Left ventricle myocardium inferior (tissue), 1 donor: ENCODE results near the gene INSC. TPM values are rescaled to one million over a fixed set of nuclear protein-coding genes. Genes with fewer than 3 reads are reported as not detected.

Experiments used
- DNase-seq: peaks from one replicate; pipeline ENCODE4 v3.0.0-alpha.2; 2020
- H3K27ac ChIP-seq: fragments of 200-600 bp; replicated peaks from 2 replicates; pipeline ENCODE4 v1.8.0; 2021
- H3K27me3 ChIP-seq: fragments of 200-600 bp; 2 replicates; pipeline ENCODE4 v1.8.0; 2021; ENCODE audit warnings: low read depth
- H3K36me3 ChIP-seq: fragments of 200-600 bp; 2 replicates; pipeline ENCODE4 v1.8.0; 2021
- H3K4me1 ChIP-seq: fragments of 200-600 bp; 2 replicates; pipeline ENCODE4 v1.8.0; 2021
- H3K4me3 ChIP-seq: fragments of 200-600 bp; 2 replicates; pipeline ENCODE4 v1.8.0; 2021; ENCODE audit warnings: mild to moderate bottlenecking, moderate library complexity
- H3K9me3 ChIP-seq: fragments of 200-600 bp; replicated peaks from 2 replicates; pipeline ENCODE4 v1.8.0; 2021
- CTCF ChIP-seq: fragments of 200-600 bp; IDR thresholded peaks from 2 replicates; pipeline ENCODE4 v1.8.0; 2021; ENCODE audit warnings: antibody characterized with exemption, mild to moderate bottlenecking, borderline replicate concordance
- intact Hi-C: fragments of 100-400 bp; cut with micrococcal nuclease; formaldehyde crosslinking; loops from one replicate; pipeline ENCODE4 v1.11.0; 2022
- total RNA-seq: library from RNA; stranded (reverse); fragmentation: NEBNext Ultra II Directional; extraction: Animal tissue kit (Norgen Biotek cat#: 25700); gene quantifications from one replicate; pipeline ENCODE4 v1.2.1, GENCODE V29; 2021
- donor health status: DM: no; HTN: yes; CAD: no; lungs with severe emphysema.

The INSC gene
- total RNA-seq, 1 donor from 2014 or later = 0.25 TPM

DNA sequence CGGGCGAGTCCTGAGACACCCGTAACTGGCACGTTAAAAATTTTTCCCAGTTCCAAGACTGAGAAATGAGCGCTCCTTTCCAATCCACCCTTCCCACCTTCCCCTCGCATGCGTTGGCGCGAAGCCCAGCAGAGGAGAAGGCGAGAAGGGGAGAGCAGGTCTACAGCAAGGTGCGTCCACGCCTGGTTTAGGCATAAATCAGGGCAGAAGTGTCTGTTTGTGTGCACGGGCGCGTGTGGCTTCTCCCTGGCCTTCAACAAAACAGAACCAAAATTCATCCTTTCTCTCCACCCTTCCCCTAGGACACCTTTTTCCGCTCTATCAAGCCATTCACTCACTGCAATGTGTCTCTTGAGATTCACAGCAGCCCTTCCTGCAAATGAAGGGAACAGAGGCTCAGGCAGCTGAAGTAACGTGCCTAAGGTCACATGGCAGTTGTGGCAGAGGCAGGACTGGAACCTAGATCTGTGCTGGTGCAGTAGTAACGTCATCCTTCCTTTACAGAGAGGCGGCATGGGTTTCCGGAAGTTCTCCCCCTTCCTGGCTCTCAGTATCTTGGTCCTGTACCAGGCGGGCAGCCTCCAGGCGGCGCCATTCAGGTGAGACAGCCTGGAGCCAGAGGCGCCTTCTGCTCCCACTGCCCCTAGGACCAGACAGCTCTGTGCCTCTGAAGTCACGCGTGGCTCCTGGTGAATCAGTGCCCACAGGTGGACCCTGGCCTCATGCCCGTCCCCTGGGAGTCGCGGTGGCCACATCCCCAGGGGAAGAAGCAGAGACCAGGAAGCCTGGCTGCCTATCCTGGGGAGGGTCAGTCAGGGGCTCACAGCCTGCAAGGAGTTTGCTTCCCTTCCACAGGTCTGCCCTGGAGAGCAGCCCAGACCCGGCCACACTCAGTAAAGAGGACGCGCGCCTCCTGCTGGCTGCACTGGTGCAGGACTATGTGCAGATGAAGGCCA is 40.2 kb upstream of the INSC start:
- Histone ChIP-seq H3K4me3 (peak overlapping the region; percentile 58), H3K27me3 (peaks cover 85% of the 10 kb centered on the region), H3K4me1 (peaks cover 20% of the 10 kb centered on the region), H3K36me3 (no peaks in the 10 kb centered on the region), H3K27ac (no peak overlapping the region), H3K9me3 (peaks cover 13% of the 10 kb centered on the region)
- TF ChIP-seq CTCF = peak; percentile 78
- intact Hi-C loops = loop anchor here (10.0 kb wide), 1 partner anchor 160 kb away; no protein-coding TSS in a partner anchor
- peak; percentile 81 for DNase-seq

DNA sequence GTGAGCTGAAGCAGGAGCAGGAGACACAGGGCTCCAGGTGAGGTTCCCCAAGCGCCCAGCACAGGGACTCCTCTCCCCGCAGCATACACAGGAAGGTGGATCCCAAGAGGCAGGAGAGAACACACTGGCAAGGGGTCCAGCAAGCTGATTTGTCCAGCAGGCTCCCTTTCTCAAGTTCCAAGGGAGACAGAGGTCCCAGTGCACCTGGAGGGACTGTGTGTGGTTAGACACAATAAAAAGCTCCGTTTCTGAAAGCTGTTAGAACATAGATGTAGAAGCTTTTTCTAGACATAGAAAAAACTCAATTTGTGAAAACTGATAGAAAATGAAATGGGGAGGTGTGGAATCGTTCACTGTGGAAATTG is 39.6 kb upstream of the INSC start:
- Histone ChIP-seq H3K4me3 (no peak overlapping the region), H3K36me3 (no peaks in the 10 kb centered on the region), H3K9me3 (peaks cover 6% of the 10 kb centered on the region), H3K4me1 (peaks cover 20% of the 10 kb centered on the region), H3K27me3 (peaks cover 85% of the 10 kb centered on the region), H3K27ac (no peak overlapping the region)
- DNase-seq = no peak
- peak; percentile 2 for TF ChIP-seq CTCF
- intact Hi-C loops = loop anchor here (10.0 kb wide), 1 partner anchor 160 kb away; no protein-coding TSS in a partner anchor

GRCh38 chr11:15091175-15091574 is 23.5 kb upstream of the INSC start:
- no peak for DNase-seq
- intact Hi-C loops = no loop called here
- Histone ChIP-seq H3K27me3 (peaks cover 10% of the 10 kb centered on the region), H3K27ac (no peak overlapping the region), H3K36me3 (no peaks in the 10 kb centered on the region), H3K4me3 (no peak overlapping the region), H3K9me3 (peaks cover 14% of the 10 kb centered on the region), H3K4me1 (no peaks in the 10 kb centered on the region)
- TF ChIP-seq CTCF = no peak

DNA sequence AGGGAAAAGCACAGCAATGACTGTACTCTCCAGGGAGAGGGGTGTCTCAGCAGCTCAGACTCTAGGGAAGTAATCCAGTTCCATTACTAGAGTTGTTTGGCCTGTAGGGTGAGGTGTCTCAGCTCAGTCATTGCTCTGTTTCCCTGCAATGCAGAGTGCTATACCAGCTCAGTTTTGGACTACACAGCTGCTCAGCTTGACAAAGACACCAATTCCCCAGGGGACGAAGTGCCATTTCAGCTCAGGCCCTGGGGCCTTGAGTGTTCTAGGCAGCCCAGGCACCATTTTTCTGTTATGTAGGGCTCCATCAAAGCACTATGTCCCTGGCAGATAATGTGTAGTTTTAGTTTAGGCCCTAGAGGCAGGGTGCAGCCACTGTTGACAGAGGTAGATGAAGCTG is 23.1 kb upstream of the INSC start:
- no peak for TF ChIP-seq CTCF
- intact Hi-C loops = no loop called here
- H3K36me3 ChIP-seq = no peaks in the 10 kb centered on the region
- H3K27me3 ChIP-seq = peaks cover 14% of the 10 kb centered on the region
- H3K9me3 ChIP-seq = peaks cover 12% of the 10 kb centered on the region
- H3K4me1 ChIP-seq = no peaks in the 10 kb centered on the region
- no peak for DNase-seq
- H3K27ac ChIP-seq = no peak overlapping the region
- no peak overlapping the region for H3K4me3 ChIP-seq

- no peaks in the 10 kb centered on the region for H3K36me3 ChIP-seq
- no peaks in the 10 kb centered on the region for H3K4me1 ChIP-seq
- intact Hi-C loops = no loop called here
- no peaks in the 10 kb centered on the region for H3K9me3 ChIP-seq
- no peak overlapping the region for H3K4me3 ChIP-seq
- DNase-seq = no peak
- no peak for TF ChIP-seq CTCF
- H3K27me3 ChIP-seq = peaks cover 31% of the 10 kb centered on the region
- H3K27ac ChIP-seq = no peak overlapping the region
Observed at GRCh38 chr11:15093432-15093831, 21.3 kb upstream of the INSC start.
